Hippocampal formation (tissue), 2 donors: ENCODE results near the gene PCDHGA10.
"Not testable (repeated sequence)": the region's sequence is repeated elsewhere in the genome, so short reads cannot be mapped to it uniquely, and the experiment has no call there.

Experiments used
- DNase-seq, 2 donors: peaks; one replicate each; lab custom pipeline; 2025; lab: John Stamatoyannopoulos, UW

PCDHGA10 gene

DNA sequence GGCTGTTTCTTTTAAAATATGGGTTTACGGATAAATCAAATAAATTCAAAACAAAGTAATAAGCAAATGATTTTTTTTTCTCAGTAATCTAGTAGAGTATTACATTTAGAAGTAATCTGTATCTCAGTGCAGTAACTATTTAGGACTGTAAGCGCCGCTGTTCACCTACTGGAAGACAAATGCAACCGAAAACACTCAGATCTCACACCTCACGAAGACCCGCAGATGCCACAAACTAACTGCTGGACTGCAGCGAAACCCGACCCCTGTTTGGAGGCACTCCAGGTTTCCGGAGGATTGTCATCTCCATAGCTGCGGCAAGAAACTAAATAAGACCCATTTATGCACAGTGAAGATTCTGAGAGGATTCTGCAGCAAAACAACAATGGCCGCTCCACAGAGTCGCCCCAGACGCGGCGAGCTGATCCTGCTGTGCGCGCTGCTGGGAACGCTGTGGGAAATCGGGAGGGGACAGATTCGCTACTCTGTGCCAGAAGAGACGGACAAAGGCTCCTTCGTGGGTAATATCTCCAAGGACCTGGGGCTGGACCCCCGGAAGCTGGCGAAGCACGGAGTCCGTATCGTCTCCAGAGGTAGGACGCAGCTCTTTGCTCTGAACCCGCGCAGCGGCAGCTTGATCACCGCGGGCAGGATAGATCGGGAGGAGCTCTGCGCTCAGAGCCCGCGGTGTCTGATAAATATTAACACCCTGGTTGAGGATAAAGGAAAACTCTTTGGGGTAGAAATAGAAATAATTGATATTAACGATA lies 20.2 kb upstream of the PCDHGA10 start, which contains the start of gene PCDHGA8:
Gene PCDHGA8, plus strand, starts transcription at position 205 of the 770 bp plus-strand sequence. Its CDS starts 181 bp downstream, at position 386.
- no peak for DNase-seq

DNA sequence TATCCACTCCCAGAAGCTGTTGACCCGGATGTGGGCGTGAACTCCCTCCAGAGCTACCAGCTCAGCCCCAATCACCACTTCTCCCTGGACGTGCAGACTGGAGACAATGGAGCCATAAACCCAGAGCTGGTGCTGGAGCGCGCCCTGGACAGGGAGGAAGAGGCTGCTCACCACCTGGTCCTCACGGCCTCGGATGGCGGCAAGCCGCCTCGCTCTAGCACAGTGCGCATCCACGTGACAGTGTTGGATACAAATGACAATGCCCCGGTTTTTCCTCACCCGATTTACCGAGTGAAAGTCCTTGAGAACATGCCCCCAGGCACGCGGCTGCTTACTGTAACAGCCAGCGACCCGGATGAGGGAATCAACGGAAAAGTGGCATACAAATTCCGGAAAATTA lies 19.5 kb upstream of the PCDHGA10 start:
- DNase-seq: no peak

- DNase-seq: not testable (repeated sequence)
These were observed 18.2 kb upstream of the PCDHGA10 start for GRCh38 chr5:141394401-141395187.

DNA sequence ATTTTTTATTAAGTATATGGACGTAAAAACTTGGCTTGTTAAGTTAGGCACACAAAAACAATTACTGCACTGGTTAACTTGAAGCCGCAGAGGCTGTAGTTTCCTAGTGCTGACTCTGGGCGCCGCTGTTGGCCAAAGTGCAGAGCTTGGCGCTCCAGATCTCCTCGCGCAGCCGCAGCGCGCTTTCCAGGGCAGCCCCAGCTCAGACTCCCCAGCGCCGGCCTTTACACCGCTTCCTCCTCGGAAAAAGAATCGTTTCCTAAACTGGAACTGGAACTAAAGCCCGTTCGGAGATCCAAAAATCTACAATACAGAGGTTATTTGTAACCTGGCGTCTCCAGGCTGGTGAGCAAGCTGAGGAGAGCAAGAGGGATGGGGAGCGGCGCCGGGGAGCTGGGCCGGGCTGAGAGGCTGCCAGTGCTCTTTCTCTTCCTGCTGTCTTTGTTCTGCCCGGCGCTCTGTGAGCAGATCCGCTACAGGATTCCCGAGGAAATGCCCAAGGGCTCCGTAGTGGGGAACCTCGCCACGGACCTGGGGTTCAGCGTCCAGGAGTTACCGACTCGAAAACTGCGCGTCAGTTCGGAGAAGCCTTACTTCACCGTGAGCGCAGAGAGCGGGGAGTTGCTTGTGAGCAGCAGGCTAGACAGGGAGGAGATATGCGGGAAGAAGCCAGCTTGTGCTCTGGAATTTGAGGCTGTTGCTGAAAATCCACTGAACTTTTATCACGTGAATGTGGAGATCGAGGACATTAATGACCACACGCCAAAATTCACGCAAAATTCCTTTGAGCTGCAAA lies 14.8 kb upstream of the PCDHGA10 start, which contains the start of gene PCDHGB5:
Gene PCDHGB5, plus strand, starts transcription at position 192 of the 796 bp plus-strand sequence. Its CDS starts 181 bp downstream, at position 373.
- DNase-seq: not testable (repeated sequence)

DNA sequence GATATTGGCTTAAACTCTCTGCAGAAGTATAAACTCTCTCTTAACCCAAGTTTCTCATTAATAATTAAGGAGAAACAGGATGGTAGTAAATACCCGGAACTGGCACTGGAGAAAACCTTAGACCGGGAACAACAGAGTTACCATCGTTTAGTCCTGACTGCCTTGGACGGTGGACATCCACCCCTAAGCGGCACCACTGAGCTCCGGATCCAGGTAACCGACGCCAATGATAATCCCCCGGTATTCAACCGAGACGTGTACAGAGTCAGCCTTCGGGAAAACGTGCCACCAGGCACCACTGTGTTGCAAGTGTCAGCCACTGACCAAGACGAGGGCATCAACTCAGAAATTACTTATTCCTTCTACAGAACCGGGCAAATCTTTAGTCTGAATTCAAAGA lies 14.2 kb upstream of the PCDHGA10 start:
- DNase-seq: no peak

GRCh38 chr5:141399555-141400258 lies 13.1 kb upstream of the PCDHGA10 start:
- DNase-seq: no peak

- no peak for DNase-seq
These were observed 10.1 kb upstream of the PCDHGA10 start, which contains the start of gene PCDHGA9 for GRCh38 chr5:141402553-141403243. Gene PCDHGA9 (plus strand): TSS chr5:141402778. CDS start chr5:141402953, 175 bp downstream.

DNA sequence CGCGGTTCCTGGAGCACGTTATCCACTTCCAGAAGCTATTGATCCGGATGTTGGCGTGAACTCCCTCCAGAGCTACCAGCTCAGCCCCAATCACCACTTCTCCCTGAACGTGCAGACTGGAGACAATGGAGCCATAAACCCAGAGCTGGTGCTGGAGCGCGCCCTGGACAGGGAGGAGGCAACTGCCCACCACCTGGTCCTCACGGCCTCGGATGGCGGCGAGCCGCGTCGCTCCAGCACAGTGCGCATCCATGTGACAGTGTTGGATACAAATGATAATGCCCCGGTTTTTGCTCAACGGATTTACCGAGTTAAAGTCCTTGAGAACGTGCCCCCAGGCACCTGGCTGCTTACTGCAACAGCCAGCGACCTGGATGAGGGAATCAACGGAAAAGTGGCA lies 9.4 kb upstream of the PCDHGA10 start:
- DNase-seq: no peak

DNA sequence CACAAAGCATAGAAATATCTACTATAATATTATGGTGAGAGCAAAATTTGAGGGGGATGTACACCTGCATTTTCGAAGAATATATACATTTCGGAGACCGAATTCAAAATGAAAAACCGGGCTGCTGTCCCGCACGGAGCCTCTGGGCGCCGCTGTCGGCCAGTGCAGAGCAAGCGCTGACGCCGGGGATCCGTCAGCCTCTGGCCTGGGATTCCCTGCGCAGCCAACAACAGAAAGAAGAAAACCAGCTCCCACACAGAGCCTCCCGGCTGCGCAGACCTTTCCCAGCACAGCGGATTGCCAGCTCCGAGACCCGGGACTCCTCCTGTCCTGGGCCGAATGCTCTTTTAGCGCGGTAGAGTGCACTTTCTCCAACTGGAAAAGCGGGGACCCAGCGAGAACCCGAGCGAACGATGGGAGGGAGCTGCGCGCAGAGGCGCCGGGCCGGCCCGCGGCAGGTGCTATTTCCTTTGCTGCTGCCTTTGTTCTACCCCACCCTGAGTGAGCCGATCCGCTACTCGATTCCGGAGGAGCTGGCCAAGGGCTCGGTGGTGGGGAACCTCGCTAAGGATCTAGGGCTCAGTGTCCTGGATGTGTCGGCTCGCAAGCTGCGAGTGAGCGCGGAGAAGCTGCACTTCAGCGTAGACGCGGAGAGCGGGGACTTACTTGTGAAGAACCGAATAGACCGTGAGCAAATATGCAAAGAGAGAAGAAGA lies 4.8 kb upstream of the PCDHGA10 start, which contains the start of gene PCDHGB6:
Gene PCDHGB6, plus strand, starts transcription at position 232 of the 716 bp plus-strand sequence. Its CDS starts 182 bp downstream, at position 414.
- DNase-seq: not testable (repeated sequence)

- no peak for DNase-seq
These were observed 3.0 kb upstream of the PCDHGA10 start for GRCh38 chr5:141409598-141410306.

DNA sequence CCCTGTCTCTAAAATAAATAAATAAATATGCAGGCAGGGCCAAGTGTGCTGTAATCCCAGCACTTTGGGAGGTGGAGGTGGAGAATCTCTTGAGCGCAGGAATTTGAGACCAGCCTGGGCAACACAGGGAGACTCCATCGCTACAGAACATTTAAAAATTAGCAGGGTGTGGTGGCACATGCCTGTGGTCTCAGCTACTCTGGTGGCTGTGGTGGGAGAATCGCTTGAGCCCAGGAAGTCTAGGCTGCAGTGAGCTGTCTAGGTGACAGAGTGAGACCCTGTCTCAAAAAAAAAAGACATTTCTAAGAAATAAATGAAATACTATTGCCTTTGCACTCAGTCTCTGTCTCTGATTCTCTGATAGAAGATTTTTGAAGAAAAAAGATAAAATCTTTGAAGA lies 1.2 kb upstream of the PCDHGA10 start:
- DNase-seq: no peak

- no peak for DNase-seq
These were observed 818 bp downstream of the PCDHGA10 start for GRCh38 chr5:141413540-141414069.

- not testable (repeated sequence) for DNase-seq
These were observed 1.9 kb downstream of the PCDHGA10 start for GRCh38 chr5:141414548-141415274.

DNA sequence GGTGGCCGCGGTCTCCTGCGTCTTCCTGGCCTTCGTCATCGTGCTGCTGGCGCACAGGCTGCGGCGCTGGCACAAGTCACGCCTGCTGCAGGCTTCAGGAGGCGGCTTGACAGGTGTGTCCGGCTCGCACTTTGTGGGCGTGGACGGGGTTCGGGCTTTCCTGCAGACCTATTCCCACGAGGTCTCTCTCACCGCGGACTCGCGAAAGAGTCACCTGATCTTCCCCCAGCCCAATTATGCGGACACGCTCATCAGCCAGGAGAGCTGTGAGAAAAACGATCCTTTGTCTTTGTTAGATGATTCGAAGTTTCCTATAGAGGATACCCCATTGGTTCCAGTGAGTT lies 2.5 kb downstream of the PCDHGA10 start:
- not testable (repeated sequence) for DNase-seq

DNA sequence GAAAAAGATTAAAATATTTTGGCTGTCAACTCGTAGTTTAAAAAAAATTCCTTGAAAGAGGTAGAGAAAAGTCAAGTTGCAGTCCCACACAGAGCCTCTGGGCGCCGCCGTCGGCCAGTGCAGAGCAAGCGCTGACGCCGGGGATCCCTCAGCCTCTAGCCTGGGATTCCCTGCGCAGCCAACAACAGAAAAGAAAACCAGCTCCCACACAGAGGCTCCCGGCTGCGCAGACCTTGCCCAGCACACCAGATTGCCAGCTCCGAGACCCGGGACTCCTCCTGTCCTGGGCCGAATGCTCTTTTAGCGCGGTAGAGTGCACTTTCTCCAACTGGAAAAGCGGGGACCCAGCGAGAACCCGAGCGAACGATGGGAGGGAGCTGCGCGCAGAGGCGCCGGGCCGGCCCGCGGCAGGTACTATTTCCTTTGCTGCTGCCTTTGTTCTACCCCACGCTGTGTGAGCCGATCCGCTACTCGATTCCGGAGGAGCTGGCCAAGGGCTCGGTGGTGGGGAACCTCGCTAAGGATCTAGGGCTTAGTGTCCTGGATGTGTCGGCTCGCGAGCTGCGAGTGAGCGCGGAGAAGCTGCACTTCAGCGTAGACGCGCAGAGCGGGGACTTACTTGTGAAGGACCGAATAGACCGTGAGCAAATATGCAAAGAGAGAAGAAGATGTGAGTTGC lies 4.8 kb downstream of the PCDHGA10 start, which contains the start of gene PCDHGB7:
Gene PCDHGB7, plus strand, starts transcription at position 184 of the 679 bp plus-strand sequence. Its CDS starts 183 bp downstream, at position 367.
- DNase-seq: peak in 1 of 2 donors; percentile 31

- no peak for DNase-seq
These were observed 6.5 kb downstream of the PCDHGA10 start for GRCh38 chr5:141419074-141419880.
